GM10266 (cell line): Measurements from ENCODE around the gene ARID5B.
A peak's percentile ranks its signal among the peaks of the same experiment; 100 is the strongest.

Source experiments
- DNase-seq: peaks from one replicate; pipeline ENCODE4 v3.0.0; 2012; ENCODE audit errors: extremely low spot score
- TF ChIP-seq, protein P1 (sequence below): IDR thresholded peaks from 2 replicates; pipeline ENCODE4 v1.5.1; 2012; ENCODE audit warnings: mild to moderate bottlenecking, low read depth; ENCODE audit not compliant: control insufficient read depth, insufficient read depth; ENCODE audit errors: missing control alignments

ARID5B gene

DNA sequence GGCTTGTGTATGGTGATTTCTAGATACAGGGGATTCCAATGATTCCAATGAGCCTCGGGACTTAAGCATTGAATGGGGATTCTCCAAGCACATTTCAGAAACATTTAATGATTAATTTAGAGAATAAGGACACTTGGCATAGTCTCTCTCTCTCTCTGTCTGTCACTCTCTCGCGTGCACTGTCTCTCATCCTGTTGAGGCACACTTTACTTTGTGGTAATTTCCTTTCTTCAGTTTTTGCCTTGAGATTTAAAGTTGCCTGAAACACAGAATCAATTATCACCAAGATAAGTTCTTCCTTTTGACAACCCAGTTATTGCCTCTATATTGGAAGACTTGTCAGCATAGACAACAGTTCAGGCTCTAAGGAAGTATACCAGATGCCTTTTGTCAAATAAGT lies 131.6 kb downstream of the ARID5B start:
- no peak for DNase-seq
- TF ChIP-seq, protein P1, sequence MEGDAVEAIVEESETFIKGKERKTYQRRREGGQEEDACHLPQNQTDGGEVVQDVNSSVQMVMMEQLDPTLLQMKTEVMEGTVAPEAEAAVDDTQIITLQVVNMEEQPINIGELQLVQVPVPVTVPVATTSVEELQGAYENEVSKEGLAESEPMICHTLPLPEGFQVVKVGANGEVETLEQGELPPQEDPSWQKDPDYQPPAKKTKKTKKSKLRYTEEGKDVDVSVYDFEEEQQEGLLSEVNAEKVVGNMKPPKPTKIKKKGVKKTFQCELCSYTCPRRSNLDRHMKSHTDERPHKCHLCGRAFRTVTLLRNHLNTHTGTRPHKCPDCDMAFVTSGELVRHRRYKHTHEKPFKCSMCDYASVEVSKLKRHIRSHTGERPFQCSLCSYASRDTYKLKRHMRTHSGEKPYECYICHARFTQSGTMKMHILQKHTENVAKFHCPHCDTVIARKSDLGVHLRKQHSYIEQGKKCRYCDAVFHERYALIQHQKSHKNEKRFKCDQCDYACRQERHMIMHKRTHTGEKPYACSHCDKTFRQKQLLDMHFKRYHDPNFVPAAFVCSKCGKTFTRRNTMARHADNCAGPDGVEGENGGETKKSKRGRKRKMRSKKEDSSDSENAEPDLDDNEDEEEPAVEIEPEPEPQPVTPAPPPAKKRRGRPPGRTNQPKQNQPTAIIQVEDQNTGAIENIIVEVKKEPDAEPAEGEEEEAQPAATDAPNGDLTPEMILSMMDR: no peak

GRCh38 chr10:62034096-62034640 lies 132.7 kb downstream of the ARID5B start:
- no peak for DNase-seq
- TF ChIP-seq, protein P1: no peak

GRCh38 chr10:62036186-62037081 lies 134.9 kb downstream of the ARID5B start:
- TF ChIP-seq, protein P1: no peak
- DNase-seq: no peak

DNA sequence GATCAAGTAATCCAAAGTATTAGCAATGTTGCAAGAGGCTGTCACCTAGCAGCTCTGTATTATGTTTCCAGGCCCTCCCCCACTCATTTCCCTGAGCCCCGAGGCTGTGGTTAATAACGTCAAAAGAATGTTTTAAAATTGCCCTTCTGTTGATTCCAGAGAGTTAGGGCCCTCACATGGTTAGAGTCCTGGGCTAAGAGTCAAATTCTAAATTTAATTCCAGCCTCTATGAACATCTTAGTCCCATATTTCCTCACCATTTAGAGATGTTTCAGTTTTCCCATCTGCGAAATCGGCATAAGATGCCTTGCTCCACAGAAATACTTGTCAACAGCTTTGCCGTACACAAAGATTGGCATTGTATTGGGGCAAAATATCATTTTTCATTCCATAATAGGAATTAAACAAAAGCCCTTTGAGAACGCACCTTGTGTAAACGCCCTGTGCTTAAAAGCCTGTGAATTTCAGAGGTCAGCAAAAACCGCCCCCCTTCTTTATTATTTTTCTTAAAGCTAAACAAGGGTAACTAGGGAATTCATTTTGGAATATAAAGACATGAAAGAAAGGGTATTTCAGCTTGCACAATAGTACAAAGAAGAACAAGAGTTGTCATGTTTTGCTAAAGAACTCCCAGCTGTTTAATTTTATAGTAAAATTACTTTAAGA lies 135.8 kb downstream of the ARID5B start:
- DNase-seq: no peak
- TF ChIP-seq, protein P1: no peak

GRCh38 chr10:62037890-62038608 lies 136.6 kb downstream of the ARID5B start:
- no peak for DNase-seq
- TF ChIP-seq, protein P1: no peak

GRCh38 chr10:62038609-62039190 lies 137.2 kb downstream of the ARID5B start:
- TF ChIP-seq, protein P1: peak; percentile 86
- peak; percentile 47 for DNase-seq
